K562 (cell line): Measurements from ENCODE around the gene EEFSEC. TPM values are rescaled to one million over a fixed set of nuclear protein-coding genes. Genes with fewer than 3 reads are reported as not detected.

Experiments
- ATAC-seq: fragments of 200-7000 bp; cut with Tn5 transposase; 3 replicates; pipeline ENCODE4 v1.9.1; 2020; ENCODE audit warnings: moderate library complexity
- BruUV-seq: library from RNA; stranded (reverse); fragments of 400-500 nt; replicated peaks from 2 replicates; lab custom pipeline; 2021; lab: Mats Ljungman, UMichigan
- CTCF ChIA-PET: fragments of 300-600 bp; formaldehyde crosslinking; extraction: SDS; loops from one replicate; lab custom pipeline; 2021; ENCODE audit warnings: low intra/inter-chr PET ratio; lab: Yijun Ruan, JAX
- POLR2A ChIA-PET: fragments of 300-600, 350-650 bp; sonication (Branson Sonifier 250); formaldehyde crosslinking; extraction: SDS; loops from one replicate; lab custom pipeline; 2021; ENCODE audit warnings: antibody characterized with exemption, inconsistent platforms; lab: Yijun Ruan, JAX
- DNase-seq, 4 experiments: peaks; one replicate each; pipeline versions ENCODE4 v3.0.0 to v3.0.0-alpha.2; 2011 to 2018; ENCODE audit warnings: low spot score in 3 of 4, mixed read lengths in 3 of 4; ENCODE audit errors: extremely low read depth in 1 of 4
- FAIRE-seq: peaks from 2 replicates; lab custom pipeline; 2011; peaks lifted over from hg19 to GRCh38; lab: Jason Lieb, UNC
- H2AFZ ChIP-seq: 2 replicates; pipeline ENCODE4 v1.6.0; 2011; ENCODE audit warnings: low read depth, low read length, control low read depth, inconsistent platforms
- H3K27ac ChIP-seq: fragments of 200-600 bp; 3 replicates; pipeline ENCODE4 v1.8.0; 2011; ENCODE audit warnings: low read depth, mild to moderate bottlenecking, control low read depth, inconsistent platforms, low read length, moderate library complexity, mixed read lengths; ENCODE audit errors: extremely low read depth
- H3K27me3 ChIP-seq, 2 experiments: fragments of 300-600 bp in 1 of 2; 2 replicates in 1 of 2; 3 replicates in 1 of 2; pipeline versions ENCODE4 v1.6.0 to v1.8.0; 2011; ENCODE audit warnings: inconsistent platforms in 2 of 2, low read length in 2 of 2, mild to moderate bottlenecking in 1 of 2, mixed read lengths in 1 of 2, moderate library complexity in 1 of 2; ENCODE audit not compliant: control insufficient read depth in 2 of 2, insufficient read depth in 2 of 2
- H3K36me3 ChIP-seq: fragments of 300-600 bp; 3 replicates; pipeline ENCODE4 v1.8.0; 2011; ENCODE audit warnings: mild to moderate bottlenecking, low read length, inconsistent platforms; ENCODE audit not compliant: control insufficient read depth, insufficient read depth
- H3K4me1 ChIP-seq, 2 experiments: fragments of 200-600 bp in 1 of 2; replicated peaks in 1 of 2; 2 replicates in 1 of 2; 3 replicates in 1 of 2; pipeline versions ENCODE4 v1.5.1 to v1.8.0; 2011; ENCODE audit warnings: inconsistent platforms in 2 of 2, low read length in 2 of 2, mild to moderate bottlenecking in 1 of 2, mixed read lengths in 1 of 2, moderate library complexity in 1 of 2; ENCODE audit not compliant: control insufficient read depth in 2 of 2, insufficient read depth in 2 of 2
- H3K4me2 ChIP-seq: 2 replicates; pipeline ENCODE4 v1.6.1; 2011; ENCODE audit warnings: low read length, control low read depth, inconsistent platforms, mixed read lengths; ENCODE audit not compliant: insufficient read depth
- H3K4me3 ChIP-seq: fragments of 200-600 bp; sonication (generic), shearing (Covaris generic); 2 replicates; pipeline ENCODE4 v1.5.1; 2016; ENCODE audit warnings: control low read depth, inconsistent platforms
- H3K79me2 ChIP-seq: fragments of 200-600 bp; 3 replicates; pipeline ENCODE4 v1.8.0; 2011; ENCODE audit warnings: low read length, inconsistent platforms; ENCODE audit not compliant: control insufficient read depth, insufficient read depth
- H3K9ac ChIP-seq, 2 experiments: 2 replicates each; pipeline versions ENCODE4 v1.6.0 to v1.6.1; 2011; ENCODE audit warnings: low read depth in 2 of 2, low read length in 2 of 2, control low read depth in 1 of 2, inconsistent platforms in 1 of 2, mild to moderate bottlenecking in 1 of 2, mixed read lengths in 1 of 2; ENCODE audit not compliant: insufficient read depth in 1 of 2
- H3K9me1 ChIP-seq: one replicate; pipeline ENCODE4 v1.6.0; 2011; ENCODE audit warnings: inconsistent platforms, mild to moderate bottlenecking, low read length, moderate library complexity; ENCODE audit not compliant: control insufficient read depth, insufficient read depth
- H3K9me3 ChIP-seq: replicated peaks from 2 replicates; pipeline ENCODE4 v1.5.1; 2011; ENCODE audit warnings: low read depth, low read length, inconsistent platforms; ENCODE audit not compliant: control insufficient read depth, insufficient read depth
- H4K20me1 ChIP-seq: replicated peaks from 2 replicates; pipeline ENCODE4 v1.6.1; 2011; ENCODE audit warnings: low read length, inconsistent platforms, mixed read lengths; ENCODE audit not compliant: control insufficient read depth, insufficient read depth
- ATF7 ChIP-seq: fragments of 450-650 bp; IDR thresholded peaks from 2 replicates; pipeline ENCODE4 v1.7.1; 2014; ENCODE audit warnings: mild to moderate bottlenecking, moderate library complexity
- BRF1 ChIP-seq: IDR thresholded peaks from 3 replicates; pipeline ENCODE4 v1.6.1; 2011; ENCODE audit warnings: borderline replicate concordance, mild to moderate bottlenecking; ENCODE audit not compliant: insufficient read length; ENCODE audit errors: extremely low read depth
- CBFA2T3 ChIP-seq: fragments of 450-650 bp; IDR thresholded peaks from 2 replicates; pipeline ENCODE4 v1.6.1; 2017
- CBX8 ChIP-seq: fragments of 200-600 bp; sonication (generic); IDR thresholded peaks from 2 replicates; pipeline ENCODE4 v1.6.1; 2012; ENCODE audit warnings: borderline replicate concordance, mixed run types, low read depth, mild to moderate bottlenecking, moderate library complexity, mixed read lengths, low read length, control low read depth, inconsistent platforms; ENCODE audit not compliant: poor library complexity, severe bottlenecking; ENCODE audit errors: extremely low read depth
- MBD2 ChIP-seq: sonication (generic); IDR thresholded peaks from 2 replicates; pipeline ENCODE4 v1.6.1; 2016; ENCODE audit warnings: low read depth, borderline replicate concordance
- MYC ChIP-seq, 2 experiments: fragments of 250-450 bp in 1 of 2; sonication (Bioruptor Pico) in 1 of 2; IDR thresholded peaks; 2 replicates each; pipeline versions ENCODE4 v1.5.1 to v1.6.1; 2012 to 2021; ENCODE audit warnings: low read depth in 2 of 2, borderline replicate concordance in 1 of 2, improper control_type of control experiment in 1 of 2, low read length in 1 of 2, mild to moderate bottlenecking in 1 of 2, moderate library complexity in 1 of 2
- NFIC ChIP-seq: fragments of 450-650 bp; IDR thresholded peaks from 2 replicates; pipeline ENCODE4 v1.6.1; 2017; ENCODE audit warnings: mild to moderate bottlenecking, inconsistent platforms
- RCOR1 ChIP-seq, 2 experiments: IDR thresholded peaks; 2 replicates each; pipeline ENCODE4 v1.6.1; 2012; ENCODE audit warnings: low read depth in 2 of 2, low read length in 2 of 2, borderline replicate concordance in 1 of 2, improper control_type of control experiment in 1 of 2
- RFX1 ChIP-seq: fragments of 450-650 bp; IDR thresholded peaks from 2 replicates; pipeline ENCODE4 v1.6.1; 2016; ENCODE audit warnings: mild to moderate bottlenecking, moderate library complexity
- SFPQ ChIP-seq: fragments of 200-400 bp; formaldehyde crosslinking; IDR thresholded peaks from 2 replicates; pipeline ENCODE4 v1.6.1; 2017; ENCODE audit warnings: mild to moderate bottlenecking, low read depth, low read length, moderate library complexity
- TCF3 ChIP-seq: sonication (generic); formaldehyde crosslinking; IDR thresholded peaks from 2 replicates; pipeline ENCODE4 v1.4.0; 2020; ENCODE audit warnings: mild to moderate bottlenecking, missing genetic modification reagents
- ZNF3 ChIP-seq: fragments of 250-450 bp; sonication (Bioruptor Pico); IDR thresholded peaks from 2 replicates; pipeline ENCODE4 v1.5.0; 2021; ENCODE audit warnings: mild to moderate bottlenecking, moderate library complexity
- ZNF589 ChIP-seq: fragments of 200-800 bp; sonication (Bioruptor generic); IDR thresholded peaks from 2 replicates; pipeline ENCODE4 v1.6.1; 2016; ENCODE audit warnings: low read depth, missing genetic modification characterization, missing compliant biosample characterization
- ZNF830 ChIP-seq: fragments of 250-450 bp; sonication (Bioruptor Pico); IDR thresholded peaks from 2 replicates; pipeline ENCODE4 v1.5.0; 2021; ENCODE audit warnings: mild to moderate bottlenecking
- WGBS: fragments of 100-300 bp; shearing (Covaris generic); methylation state at CpG from one replicate; pipeline ENCODE4 v1.1.6; 2016; ENCODE audit warnings: low coverage, mixed read lengths; ENCODE audit not compliant: insufficient coverage; ENCODE audit errors: missing lambda C conversion rate; 5-methylcytosine and 5-hydroxymethylcytosine counted together
- in situ Hi-C: fragments of 300-500 bp; cut with MboI; formaldehyde crosslinking; loops from 4 replicates; pipeline ENCODE4 v1.15.0; 2018; ENCODE audit warnings: inconsistent platforms, mixed read lengths
- intact Hi-C: fragments of 100-400 bp; cut with micrococcal nuclease; formaldehyde crosslinking; loops from 2 replicates; pipeline ENCODE4 v1.14.2; 2022
- polyA plus RNA-seq, 8 experiments: library from polyadenylated mRNA; depleted of rRNA in 4 of 8; stranded (reverse) in 5 of 8; unstranded in 3 of 8; fragments of >200 nt; fragmentation: Nextera tagmentation in 2 of 8; fragmentation: Illumina TruSeq in 1 of 8; extraction: Ambion mirVana in 2 of 8; extraction: Trizol in 1 of 8; gene quantifications; 2 replicates each; pipeline versions ENCODE4 v1.2.1 to v1.2.3, GENCODE V29; 2011 to 2014; ENCODE audit warnings: inconsistent platforms in 1 of 8, missing spikeins in 1 of 8
- total RNA-seq, 7 experiments: library from RNA; depleted of rRNA in 6 of 7; stranded (reverse); fragments of >200 nt in 6 of 7; fragmentation: Illumina TruSeq in 2 of 7; extraction: Trizol in 2 of 7; gene quantifications; 2 replicates each; pipeline versions ENCODE4 v1.2.1 to v1.2.3, GENCODE V29; 2011 to 2021; ENCODE audit warnings: low replicate concordance in 1 of 7

EEFSEC gene
- total and polyA plus RNA-seq, 9 of the 15 experiments (the other 6 are each of a cell fraction or from before 2014, with no cell fraction given) = 0.35 to 11.8 (median 7.7) TPM

GRCh38 chr3:128427872-128428822 lies 274.9 kb downstream of the EEFSEC start:
- H3K9ac ChIP-seq = peak overlapping the region in 1 of 2 experiments; percentile 81; a peak in 2 of 4 replicates
- TF ChIP-seq CBFA2T3 (no peak), SFPQ (no peak), BRF1 (no peak), ZNF830 (CRISPR knock-in tag) (no peak), ZNF3 (CRISPR knock-in tag) (no peak), NFIC (no peak), CBX8 (no peak), RCOR1 (IDR thresholded peaks at IDR 0.05; ENCODE audit: borderline replicate concordance in 1 of 2, low read depth in 2 of 2, low read length in 2 of 2) (no peak), MYC (IDR thresholded peaks at IDR 0.05; ENCODE audit: low read depth, low read length) (no peak), MYC (CRISPR knock-in tag; IDR thresholded peaks at IDR 0.05; ENCODE audit: borderline replicate concordance, low read depth) (no peak), ATF7 (no peak), ZNF589 (CRISPR knock-in tag) (no peak), RFX1 (no peak), MBD2 (no peak), TCF3 (no peak)
- H3K4me2 ChIP-seq = no peak overlapping the region
- POLR2A ChIA-PET = interaction anchor here (1.0 to 1.2 kb wide), 4 partner anchors 10 to 70 kb away, joined by 3 to 4 read pairs (median 3); no protein-coding TSS in a partner anchor
- no peak for FAIRE-seq
- H3K4me3 ChIP-seq = no peak overlapping the region
- no peak for ATAC-seq
- CTCF ChIA-PET = no interaction called here
- peaks cover 37 to 89% of the 10 kb centered on the region in 2 experiments for H3K4me1 ChIP-seq
- H3K27ac ChIP-seq = no peak overlapping the region
- 94% methylated on average over 17 of the region's 19 CpGs for WGBS
- no peak for DNase-seq
- no peaks in the 10 kb centered on the region for H3K36me3 ChIP-seq
- no peaks in the 10 kb centered on the region for H3K9me3 ChIP-seq
- intact Hi-C loops = no loop called here
- H2AFZ ChIP-seq = no peak overlapping the region
- BruUV-seq = no TSS peak
- in situ Hi-C loops = no loop called here
- no peaks in the 10 kb centered on the region for H4K20me1 ChIP-seq
- H3K9me1 ChIP-seq = no peaks in the 10 kb centered on the region
- H3K79me2 ChIP-seq = no peaks in the 10 kb centered on the region; the same call in 2 of the 3 replicates
- no peaks in the 10 kb centered on the region for H3K27me3 ChIP-seq
